ENCODE data around the gene MPL.

DNA sequence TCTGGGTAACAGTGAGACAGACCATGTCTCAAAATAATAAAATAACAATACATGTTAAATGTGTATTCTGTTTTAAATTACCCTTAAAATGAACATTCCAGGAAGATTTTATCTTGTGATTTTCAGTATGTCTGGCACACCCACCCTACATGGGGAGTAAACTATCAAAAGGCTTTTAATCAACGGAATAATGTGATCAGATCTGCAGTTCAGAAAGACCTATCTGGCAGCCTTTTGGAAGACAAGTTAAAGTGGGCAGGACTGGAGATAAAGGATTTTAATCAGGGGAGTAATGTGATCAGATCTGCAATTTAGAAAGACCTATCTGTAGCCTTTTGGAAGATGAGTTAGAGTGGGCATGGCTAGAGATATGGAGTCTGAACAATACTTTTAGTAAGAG lies 41.9 kb downstream of the MPL start:
- TF ChIP-seq, protein P1, sequence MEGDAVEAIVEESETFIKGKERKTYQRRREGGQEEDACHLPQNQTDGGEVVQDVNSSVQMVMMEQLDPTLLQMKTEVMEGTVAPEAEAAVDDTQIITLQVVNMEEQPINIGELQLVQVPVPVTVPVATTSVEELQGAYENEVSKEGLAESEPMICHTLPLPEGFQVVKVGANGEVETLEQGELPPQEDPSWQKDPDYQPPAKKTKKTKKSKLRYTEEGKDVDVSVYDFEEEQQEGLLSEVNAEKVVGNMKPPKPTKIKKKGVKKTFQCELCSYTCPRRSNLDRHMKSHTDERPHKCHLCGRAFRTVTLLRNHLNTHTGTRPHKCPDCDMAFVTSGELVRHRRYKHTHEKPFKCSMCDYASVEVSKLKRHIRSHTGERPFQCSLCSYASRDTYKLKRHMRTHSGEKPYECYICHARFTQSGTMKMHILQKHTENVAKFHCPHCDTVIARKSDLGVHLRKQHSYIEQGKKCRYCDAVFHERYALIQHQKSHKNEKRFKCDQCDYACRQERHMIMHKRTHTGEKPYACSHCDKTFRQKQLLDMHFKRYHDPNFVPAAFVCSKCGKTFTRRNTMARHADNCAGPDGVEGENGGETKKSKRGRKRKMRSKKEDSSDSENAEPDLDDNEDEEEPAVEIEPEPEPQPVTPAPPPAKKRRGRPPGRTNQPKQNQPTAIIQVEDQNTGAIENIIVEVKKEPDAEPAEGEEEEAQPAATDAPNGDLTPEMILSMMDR (IDR thresholded peaks at IDR 0.05): no peak
- no peak for TF ChIP-seq POLR2A (IDR thresholded peaks at IDR 0.05)
